Effector memory CD8-positive, alpha-beta T cell (primary cell): ENCODE measurements around the gene CCNL2.
A peak's percentile ranks its signal among the peaks of the same experiment; 100 is the strongest.

Experiments
- ATAC-seq: fragments of 150-1000 bp; cut with Tn5 transposase; replicated peaks from 2 replicates; pipeline ENCODE4 v1.10.0; 2021; ENCODE audit warnings: mild to moderate bottlenecking, moderate library complexity
- DNase-seq, 3 experiments: peaks; one replicate each; pipeline ENCODE4 v3.0.0; 2021
- H3K27ac Mint-ChIP-seq, 2 donors: one replicate each; pipeline ENCODE4 v1.8.0; 2022; ENCODE audit warnings: mild to moderate bottlenecking in 2 of 2, mixed read lengths in 2 of 2, moderate library complexity in 2 of 2
- H3K27me3 Mint-ChIP-seq, 2 donors: one replicate each; pipeline ENCODE4 v1.8.0; 2022; ENCODE audit warnings: mixed read lengths in 2 of 2
- H3K36me3 Mint-ChIP-seq: one replicate; pipeline ENCODE4 v1.8.0; 2022; ENCODE audit warnings: mild to moderate bottlenecking, moderate library complexity, mixed read lengths; ENCODE audit not compliant: insufficient read depth
- H3K4me1 Mint-ChIP-seq, 2 donors: one replicate each; pipeline ENCODE4 v1.8.0; 2022; ENCODE audit warnings: low read depth in 2 of 2, mixed read lengths in 2 of 2
- H3K4me3 Mint-ChIP-seq, 2 donors: one replicate each; pipeline ENCODE4 v1.8.0; 2022; ENCODE audit warnings: mild to moderate bottlenecking in 2 of 2, mixed read lengths in 2 of 2, moderate library complexity in 2 of 2
- H3K9me3 Mint-ChIP-seq, 2 donors: one replicate each; pipeline ENCODE4 v1.8.0; 2022; ENCODE audit warnings: mixed read lengths in 2 of 2

Gene CCNL2

DNA sequence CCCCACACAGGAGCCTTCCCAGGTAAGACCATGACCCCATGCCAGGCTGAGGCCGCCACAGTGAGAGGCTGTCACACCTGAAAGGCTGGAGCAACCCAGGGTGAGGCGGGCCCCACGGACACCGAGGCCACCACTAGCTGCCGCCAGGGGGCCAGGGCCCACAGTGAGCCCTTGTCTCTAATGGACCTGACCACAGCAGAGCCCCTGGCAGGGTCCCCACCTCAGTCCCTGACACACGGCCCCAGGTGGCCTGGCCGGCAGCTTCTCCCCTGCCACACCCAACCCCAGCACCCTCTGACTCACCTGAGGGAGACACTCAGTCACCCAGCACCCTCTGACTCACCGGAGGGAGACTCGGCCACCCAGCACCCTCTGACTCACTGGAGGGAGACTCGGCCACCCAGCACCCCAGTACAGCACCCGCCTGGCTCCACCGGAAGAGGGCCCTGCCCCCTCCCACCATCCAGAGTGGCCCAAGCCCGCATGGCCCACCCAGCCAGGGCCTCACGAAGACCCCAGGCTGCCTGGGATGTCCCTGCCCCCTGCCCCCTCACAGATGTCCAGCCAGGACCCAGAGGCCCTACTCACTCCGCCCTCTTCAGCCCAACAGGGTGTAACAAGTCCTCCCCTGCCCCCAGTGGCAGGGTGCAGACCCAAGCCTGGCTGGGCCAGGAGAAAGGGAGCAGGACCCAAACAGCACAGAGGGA, 54.3 kb downstream of the CCNL2 start:
- H3K27ac Mint-ChIP-seq = peak overlapping the region in 1 of 2 donors; percentile 6
- peaks cover 10% of the 10 kb centered on the region for H3K36me3 Mint-ChIP-seq

DNA sequence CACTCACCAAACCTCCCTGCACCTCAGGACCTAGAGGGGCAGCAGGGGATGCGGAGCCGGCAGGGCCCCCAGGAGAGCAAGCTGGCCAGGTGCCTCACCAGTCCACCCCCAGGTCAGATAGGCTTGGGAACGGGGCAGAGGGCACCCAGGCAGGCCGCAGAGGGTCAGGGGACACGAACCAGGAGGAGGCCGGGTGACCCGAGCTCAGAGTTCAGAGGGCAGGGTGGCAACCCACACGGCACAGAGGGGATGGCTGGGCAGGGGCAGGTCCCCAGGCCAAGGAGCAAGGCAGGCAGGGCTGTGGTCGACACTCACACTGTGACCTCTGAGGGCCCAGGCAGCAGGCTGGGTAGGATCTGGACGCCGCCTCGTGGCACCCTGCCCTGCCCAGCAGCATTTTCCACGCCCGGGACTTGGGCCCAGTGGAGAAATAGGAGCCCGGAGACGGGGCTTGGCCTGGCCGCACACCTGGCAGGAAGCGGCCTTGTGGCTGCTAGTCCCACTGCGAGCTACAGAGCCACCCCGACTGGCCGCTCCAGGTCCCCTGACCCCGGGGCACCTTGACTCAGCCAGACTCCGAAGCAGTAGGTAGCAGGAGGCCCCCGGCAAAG, 55.2 kb downstream of the CCNL2 start:
- DNase-seq (no peak), ATAC-seq (no peak)
- H3K4me1 Mint-ChIP-seq = peaks cover 8 to 15% of the 10 kb centered on the region in 2 donors
- no peaks in the 10 kb centered on the region for H3K9me3 Mint-ChIP-seq
- peaks cover 13% of the 10 kb centered on the region for H3K36me3 Mint-ChIP-seq
- no peaks in the 10 kb centered on the region for H3K27me3 Mint-ChIP-seq
- H3K27ac Mint-ChIP-seq = no peak overlapping the region
- H3K4me3 Mint-ChIP-seq = no peak overlapping the region

More for the DNA sequence above, 54.3 kb downstream of the CCNL2 start:
- Mint-ChIP-seq H3K4me1 (peaks cover 8 to 15% of the 10 kb centered on the region in 2 donors), H3K4me3 (no peak overlapping the region), H3K9me3 (no peaks in the 10 kb centered on the region), H3K27me3 (no peaks in the 10 kb centered on the region)
- ATAC-seq = no peak
- no peak for DNase-seq

DNA sequence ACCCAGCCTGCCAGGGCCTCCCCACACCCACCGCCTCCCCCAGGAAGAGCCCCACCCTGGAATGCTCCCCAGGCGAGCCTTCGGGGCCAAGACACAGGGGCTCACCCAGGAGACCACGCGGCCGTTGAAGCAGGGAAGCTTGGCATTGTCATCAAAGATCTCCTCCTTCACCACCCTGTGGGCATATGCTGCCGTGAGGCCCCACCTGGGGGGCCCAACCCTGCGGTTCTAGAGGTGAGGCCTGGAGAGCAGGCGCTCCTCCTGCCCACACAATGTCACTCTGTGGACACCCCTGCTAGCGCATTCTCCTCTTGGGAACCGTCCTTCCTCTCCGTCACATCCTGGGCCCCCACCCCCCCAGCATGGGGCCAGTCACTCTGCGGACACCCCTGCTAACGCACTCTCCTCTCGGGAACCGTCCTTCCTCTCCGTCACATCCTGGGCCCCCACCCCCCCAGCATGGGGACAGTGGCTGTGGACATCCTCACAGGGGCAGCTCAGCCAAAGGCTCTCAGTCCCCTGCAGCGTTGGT, 56.5 kb downstream of the CCNL2 start:
- no peaks in the 10 kb centered on the region for H3K27me3 Mint-ChIP-seq
- H3K36me3 Mint-ChIP-seq = peaks cover 13% of the 10 kb centered on the region
- H3K9me3 Mint-ChIP-seq = no peaks in the 10 kb centered on the region
- no peak for DNase-seq
- no peak for ATAC-seq
- no peak overlapping the region for H3K27ac Mint-ChIP-seq
- no peak overlapping the region for H3K4me3 Mint-ChIP-seq
- peaks cover 8 to 15% of the 10 kb centered on the region in 2 donors for H3K4me1 Mint-ChIP-seq

DNA sequence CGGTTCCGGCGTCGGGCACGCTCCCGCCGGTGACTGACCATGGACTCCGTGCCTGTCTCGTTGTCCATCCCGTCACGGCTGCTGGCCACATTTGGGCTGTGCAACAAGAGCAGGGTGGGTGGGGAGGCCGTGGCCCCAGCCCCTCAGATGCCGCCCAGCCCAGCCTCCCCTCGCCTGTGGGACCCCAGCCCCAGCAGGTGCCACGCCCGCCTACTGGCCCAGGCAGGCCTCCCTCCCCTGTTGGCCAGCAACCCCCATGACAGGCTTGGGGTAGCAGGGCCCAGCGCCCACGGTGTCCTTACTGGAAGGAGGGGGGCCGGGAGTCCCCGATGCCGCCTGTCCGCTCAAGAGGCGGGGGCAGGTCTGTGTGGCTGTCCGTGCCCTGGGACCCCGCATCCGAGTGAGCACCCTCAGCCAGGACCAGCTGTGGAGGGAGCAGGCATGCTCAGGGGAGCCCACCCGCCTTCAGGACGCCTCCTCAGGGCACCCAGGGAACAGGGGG, 57.0 kb downstream of the CCNL2 start:
- no peaks in the 10 kb centered on the region for H3K9me3 Mint-ChIP-seq
- H3K27ac Mint-ChIP-seq = no peak overlapping the region
- no peak overlapping the region for H3K4me3 Mint-ChIP-seq
- DNase-seq = no peak
- H3K36me3 Mint-ChIP-seq = peaks cover 18% of the 10 kb centered on the region
- H3K4me1 Mint-ChIP-seq = peaks cover 5 to 12% of the 10 kb centered on the region in 2 donors
- no peaks in the 10 kb centered on the region for H3K27me3 Mint-ChIP-seq
- no peak for ATAC-seq

DNA sequence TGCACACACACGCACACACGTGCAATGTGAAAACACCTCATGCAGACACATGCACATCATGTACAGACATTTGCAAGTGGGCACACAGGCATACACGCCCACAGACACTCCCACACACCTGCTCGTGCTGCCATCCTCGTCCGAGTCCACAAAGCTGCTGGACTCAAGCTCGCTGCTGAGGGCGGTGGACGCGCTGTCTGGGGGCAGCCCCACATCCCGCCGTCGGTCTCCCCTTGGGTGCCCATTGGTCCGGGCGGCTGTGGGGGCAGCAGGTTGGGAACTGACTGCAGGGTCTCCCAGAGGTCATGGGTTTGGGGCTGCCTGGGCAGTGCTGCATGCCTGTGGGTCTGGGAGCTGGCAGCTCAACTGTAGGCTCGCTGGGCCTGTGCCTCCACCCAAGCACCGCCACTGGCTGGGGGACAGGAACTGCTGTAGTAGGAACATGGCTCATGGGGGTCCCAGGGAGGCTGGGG, 57.5 kb downstream of the CCNL2 start:
- H3K4me3 Mint-ChIP-seq = no peak overlapping the region
- ATAC-seq = no peak

DNA sequence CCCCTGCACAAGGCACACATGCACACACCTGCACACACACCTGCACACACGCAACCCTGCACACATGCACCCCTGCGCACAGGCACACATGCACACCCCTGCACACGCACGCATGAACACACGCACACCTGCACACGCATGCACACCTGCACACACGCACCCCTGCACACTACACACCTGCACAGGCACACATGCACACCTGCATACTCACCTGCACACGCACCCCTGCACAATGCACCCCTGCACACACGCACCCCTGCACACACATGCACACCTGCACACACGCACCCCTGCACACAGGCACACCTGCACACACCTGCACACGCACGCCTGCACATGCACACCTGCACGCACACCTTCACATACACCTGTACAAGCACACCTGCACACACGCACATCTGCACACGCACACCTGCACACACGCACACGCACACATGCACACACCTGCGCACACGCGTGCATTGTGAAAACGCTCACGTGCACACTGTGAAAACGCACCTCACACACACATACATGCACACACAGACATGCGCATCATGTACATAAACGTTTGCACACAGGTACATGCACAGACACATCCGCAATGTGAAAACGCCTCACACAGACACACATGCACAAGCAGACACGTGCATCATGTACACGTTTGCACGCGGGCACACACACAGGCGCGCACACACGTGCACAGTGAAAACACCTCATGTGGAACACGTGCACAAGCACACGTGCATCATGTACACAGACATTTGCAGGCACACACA, 58.2 kb downstream of the CCNL2 start:
- H3K36me3 Mint-ChIP-seq = peaks cover 19% of the 10 kb centered on the region
- DNase-seq (no peak), ATAC-seq (no peak)
- no peaks in the 10 kb centered on the region for H3K27me3 Mint-ChIP-seq
- no peak overlapping the region for H3K4me3 Mint-ChIP-seq
- H3K4me1 Mint-ChIP-seq = peaks cover 0 to 6% of the 10 kb centered on the region in 2 donors
- no peaks in the 10 kb centered on the region for H3K9me3 Mint-ChIP-seq
- no peak overlapping the region for H3K27ac Mint-ChIP-seq

More for the DNA sequence above, 57.5 kb downstream of the CCNL2 start:
- DNase-seq = no peak
- peaks cover 19% of the 10 kb centered on the region for H3K36me3 Mint-ChIP-seq
- H3K27ac Mint-ChIP-seq = no peak overlapping the region
- H3K9me3 Mint-ChIP-seq = no peaks in the 10 kb centered on the region
- H3K4me1 Mint-ChIP-seq = peaks cover under 1 to 7% of the 10 kb centered on the region in 2 donors
- no peaks in the 10 kb centered on the region for H3K27me3 Mint-ChIP-seq

DNA sequence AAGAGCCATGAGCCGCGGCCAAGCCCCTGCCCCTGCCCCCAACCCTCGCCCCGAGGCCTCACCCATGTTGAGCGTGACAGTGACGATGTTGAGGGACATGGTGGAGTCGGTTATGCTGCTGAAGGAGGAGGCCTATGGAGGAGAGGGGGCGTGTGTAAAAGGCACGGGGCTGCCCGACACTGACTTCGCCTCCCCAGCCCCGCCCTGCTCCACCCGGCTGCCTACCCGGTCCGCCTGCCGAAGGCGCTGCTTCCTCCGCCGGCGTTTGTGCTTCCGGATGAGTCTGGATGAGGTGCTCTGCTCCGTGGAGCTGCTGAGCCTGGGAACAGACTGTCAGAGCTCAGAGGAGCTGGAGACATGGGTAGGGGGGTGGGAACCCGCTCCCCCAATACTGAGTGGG, 59.0 kb downstream of the CCNL2 start:
- DNase-seq = no peak

DNA sequence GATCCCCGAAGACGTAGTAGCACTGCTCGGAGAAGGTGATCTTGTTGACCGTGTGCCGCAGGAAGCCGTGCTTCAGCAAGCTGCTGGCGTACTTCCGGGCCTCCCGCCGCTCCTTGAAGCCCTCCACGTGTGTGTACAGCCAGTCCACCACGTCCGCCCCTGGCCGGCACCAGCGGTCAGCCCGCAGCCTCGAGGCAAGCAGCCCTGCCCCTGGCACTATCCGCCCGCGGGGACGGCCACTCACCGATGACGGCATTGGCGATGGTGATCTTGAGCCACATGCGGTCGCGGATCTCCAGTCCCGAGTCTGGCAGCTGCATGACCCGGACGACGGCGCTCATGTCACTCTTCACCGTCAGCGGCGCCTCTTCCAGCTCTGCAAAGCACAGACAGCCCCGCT, 60.9 kb downstream of the CCNL2 start:
- ATAC-seq (no peak), DNase-seq (no peak)
- H3K36me3 Mint-ChIP-seq = peaks cover 24% of the 10 kb centered on the region
- H3K9me3 Mint-ChIP-seq = no peaks in the 10 kb centered on the region
- H3K4me3 Mint-ChIP-seq = no peak overlapping the region
- H3K4me1 Mint-ChIP-seq = peaks cover 0 to 1% of the 10 kb centered on the region in 2 donors
- no peaks in the 10 kb centered on the region for H3K27me3 Mint-ChIP-seq
- H3K27ac Mint-ChIP-seq = no peak overlapping the region

More for the DNA sequence above, 59.0 kb downstream of the CCNL2 start:
- peaks cover 19% of the 10 kb centered on the region for H3K36me3 Mint-ChIP-seq
- no peaks in the 10 kb centered on the region for H3K9me3 Mint-ChIP-seq
- no peak overlapping the region for H3K4me3 Mint-ChIP-seq
- peaks cover 0 to 6% of the 10 kb centered on the region in 2 donors for H3K4me1 Mint-ChIP-seq
- no peak overlapping the region for H3K27ac Mint-ChIP-seq
- ATAC-seq = no peak
- H3K27me3 Mint-ChIP-seq = no peaks in the 10 kb centered on the region

DNA sequence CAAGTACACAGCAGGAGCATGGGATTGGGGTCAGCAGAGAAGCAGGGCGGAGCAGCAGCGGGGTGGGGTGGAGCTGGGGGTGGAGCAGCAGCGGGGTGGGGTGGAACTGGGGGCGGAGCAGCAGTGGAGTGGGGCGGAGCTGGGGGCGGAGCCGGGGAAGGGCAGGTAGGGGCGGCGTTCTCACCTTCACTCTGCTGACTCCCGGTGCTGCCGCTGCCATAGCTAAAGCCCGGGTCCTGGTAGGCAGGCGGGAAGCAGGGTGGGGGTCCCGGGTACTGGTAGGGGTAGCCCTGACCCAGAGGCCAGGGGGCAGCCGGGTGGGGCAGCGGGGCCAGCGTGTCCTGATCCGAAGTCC, 61.4 kb downstream of the CCNL2 start:
- Mint-ChIP-seq H3K4me3 (no peak overlapping the region), H3K36me3 (peaks cover 22% of the 10 kb centered on the region), H3K27me3 (no peaks in the 10 kb centered on the region), H3K27ac (no peak overlapping the region), H3K9me3 (no peaks in the 10 kb centered on the region), H3K4me1 (no peaks in the 10 kb centered on the region)
- DNase-seq (no peak), ATAC-seq (peak; percentile 40)

DNA sequence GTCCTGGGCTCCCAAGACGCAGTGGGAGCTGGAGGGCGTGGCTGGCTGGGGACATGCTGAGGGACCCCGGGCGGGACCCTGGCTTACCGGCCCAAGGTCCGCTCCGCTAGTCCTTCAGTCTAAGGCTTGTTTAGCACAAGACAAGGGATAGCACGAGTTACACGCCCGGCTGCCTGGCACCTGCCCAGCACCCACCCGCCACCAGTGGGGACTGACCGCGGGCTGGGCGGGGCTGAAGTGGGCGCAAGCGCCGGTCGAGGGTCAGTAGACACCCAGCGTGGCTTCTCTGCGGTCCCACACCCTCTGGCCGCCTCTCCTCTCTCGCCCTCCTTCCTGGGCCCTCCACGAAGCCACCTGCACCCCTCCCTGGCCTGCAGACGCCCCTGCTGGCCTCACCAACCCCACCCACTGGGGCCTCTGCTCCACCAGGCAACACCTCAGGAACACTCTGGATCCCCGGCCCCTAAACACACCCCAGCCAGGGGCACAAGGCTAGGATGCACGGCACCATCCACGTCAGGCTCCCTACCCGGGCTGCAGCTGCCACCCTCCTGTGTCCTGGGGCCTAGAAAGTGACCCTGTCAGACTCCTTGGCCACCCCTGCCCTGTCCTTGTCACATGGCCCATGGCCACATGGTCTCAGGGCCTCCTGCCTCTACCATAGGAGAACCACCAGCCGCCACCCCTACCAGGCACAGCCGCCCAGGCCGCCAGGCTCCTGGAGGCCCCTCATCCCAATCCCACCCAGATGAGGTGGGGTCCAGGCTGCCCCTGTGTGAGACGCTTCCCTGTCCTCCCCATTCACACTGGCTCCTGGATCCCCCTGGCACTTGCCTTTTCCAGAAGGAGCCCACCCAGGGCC, 62.0 kb downstream of the CCNL2 start:
- no peak for DNase-seq
- no peaks in the 10 kb centered on the region for H3K27me3 Mint-ChIP-seq
- no peak for ATAC-seq
- H3K9me3 Mint-ChIP-seq = no peaks in the 10 kb centered on the region
- H3K4me3 Mint-ChIP-seq = no peak overlapping the region
- H3K36me3 Mint-ChIP-seq = peaks cover 25% of the 10 kb centered on the region
- no peak overlapping the region for H3K27ac Mint-ChIP-seq
- H3K4me1 Mint-ChIP-seq = no peaks in the 10 kb centered on the region

DNA sequence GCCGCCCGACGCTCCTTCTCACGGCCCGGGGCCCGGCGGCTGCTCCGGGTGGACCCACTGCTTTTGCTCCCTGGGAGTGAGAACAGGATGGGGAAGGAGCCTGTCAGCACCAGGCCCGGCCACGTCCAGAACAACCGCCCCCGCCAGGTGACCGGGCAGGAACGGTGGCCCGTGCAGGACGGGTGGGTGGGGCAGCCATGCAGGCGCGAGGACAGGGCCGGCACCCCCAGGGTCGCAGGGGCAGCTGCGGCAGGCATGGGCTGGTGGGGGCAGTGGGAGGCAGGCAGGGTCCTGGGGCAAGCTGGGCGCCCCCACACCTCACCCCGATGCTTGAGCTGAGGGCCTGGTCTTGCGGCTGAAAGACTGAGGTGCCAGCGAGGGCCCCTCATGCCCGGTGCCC, 62.7 kb downstream of the CCNL2 start:
- DNase-seq (no peak), ATAC-seq (no peak)
- H3K27ac Mint-ChIP-seq = no peak overlapping the region
- H3K4me3 Mint-ChIP-seq = no peak overlapping the region
- peaks cover 25% of the 10 kb centered on the region for H3K36me3 Mint-ChIP-seq
- H3K9me3 Mint-ChIP-seq = no peaks in the 10 kb centered on the region
- no peaks in the 10 kb centered on the region for H3K27me3 Mint-ChIP-seq
- no peaks in the 10 kb centered on the region for H3K4me1 Mint-ChIP-seq

DNA sequence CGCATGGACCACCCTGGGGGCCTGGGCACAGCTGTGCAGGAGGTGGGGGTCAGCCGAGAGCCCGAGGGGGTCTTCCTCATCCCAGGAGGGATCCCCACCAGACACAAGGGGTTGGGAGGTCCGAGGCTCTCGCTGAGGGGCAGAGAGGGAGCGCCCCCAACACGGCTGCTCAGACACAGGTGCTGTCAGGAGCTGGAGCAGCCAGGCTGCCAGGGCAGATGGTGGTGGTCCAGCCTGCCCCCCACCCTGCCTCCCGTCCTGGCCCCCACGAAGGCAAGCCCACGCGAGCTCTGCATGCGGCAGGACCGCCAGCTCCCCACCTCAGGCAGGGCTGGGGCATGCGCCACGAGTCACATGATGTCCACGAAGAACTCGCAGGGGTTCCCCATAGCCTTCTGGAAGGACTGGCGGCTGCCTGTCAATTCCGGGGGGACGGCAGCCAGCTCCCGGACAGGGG, 63.3 kb downstream of the CCNL2 start:
- no peaks in the 10 kb centered on the region for H3K27me3 Mint-ChIP-seq
- H3K4me3 Mint-ChIP-seq = no peak overlapping the region
- H3K27ac Mint-ChIP-seq = no peak overlapping the region
- no peaks in the 10 kb centered on the region for H3K4me1 Mint-ChIP-seq
- H3K36me3 Mint-ChIP-seq = peaks cover 25% of the 10 kb centered on the region
- H3K9me3 Mint-ChIP-seq = no peaks in the 10 kb centered on the region
- no peak for ATAC-seq
- DNase-seq = no peak
